OCI-LY1 (cell line): ENCODE measurements around the gene TDRD6.

ENCODE experiments used
- H2AFZ ChIP-seq: fragments of 200-600 bp; sonication (generic), shearing (Covaris generic); 2 replicates; pipeline ENCODE4 v1.6.0; 2014; ENCODE audit warnings: antibody characterized with exemption, mild to moderate bottlenecking, low read length
- H3F3A ChIP-seq: fragments of 200-600 bp; sonication (generic), shearing (Covaris generic); 2 replicates; pipeline ENCODE4 v1.6.0; 2014; ENCODE audit warnings: mild to moderate bottlenecking, antibody characterized with exemption, low read length, moderate library complexity; ENCODE audit not compliant: insufficient read depth
- H3K27ac ChIP-seq: fragments of 200-600 bp; sonication (generic); 2 replicates; pipeline ENCODE4 v1.5.1; 2014; ENCODE audit warnings: low read length, mixed run types, mild to moderate bottlenecking, low read depth; ENCODE audit not compliant: poor library complexity, severe bottlenecking
- H3K27me3 ChIP-seq: fragments of 200-600 bp; sonication (generic); 2 replicates; pipeline ENCODE4 v1.6.0; 2014; ENCODE audit warnings: antibody characterized with exemption, mild to moderate bottlenecking, low read length, moderate library complexity; ENCODE audit not compliant: insufficient read depth
- H3K36me3 ChIP-seq: fragments of 200-600 bp; sonication (generic); 2 replicates; pipeline ENCODE4 v1.6.1; 2014; ENCODE audit warnings: mild to moderate bottlenecking, antibody characterized with exemption, low read length, moderate library complexity, mixed read lengths; ENCODE audit not compliant: insufficient read depth
- H3K4me1 ChIP-seq: fragments of 200-600 bp; sonication (generic); 2 replicates; pipeline ENCODE4 v1.5.1; 2014; ENCODE audit warnings: mild to moderate bottlenecking, low read length, moderate library complexity; ENCODE audit not compliant: insufficient read depth, severe bottlenecking
- H3K4me2 ChIP-seq: fragments of 200-600 bp; sonication (generic), shearing (Covaris generic); 2 replicates; pipeline ENCODE4 v1.6.1; 2014; ENCODE audit warnings: low read length
- H3K4me3 ChIP-seq: fragments of 200-600 bp; sonication (generic); 2 replicates; pipeline ENCODE4 v1.5.1; 2014; ENCODE audit warnings: low read length, low read depth, mild to moderate bottlenecking, mixed read lengths; ENCODE audit not compliant: poor library complexity, severe bottlenecking
- H3K79me2 ChIP-seq: fragments of 200-600 bp; shearing (Covaris generic); 2 replicates; pipeline ENCODE4 v1.6.1; 2016; ENCODE audit warnings: mixed run types, low read length, mixed read lengths; ENCODE audit not compliant: insufficient read depth
- H3K9ac ChIP-seq: fragments of 200-600 bp; sonication (generic), shearing (Covaris generic); 2 replicates; pipeline ENCODE4 v1.6.1; 2014; ENCODE audit warnings: mild to moderate bottlenecking, low read length, mixed read lengths
- H3K9me2 ChIP-seq: fragments of 200-600 bp; sonication (generic), shearing (Covaris generic); 2 replicates; pipeline ENCODE4 v1.6.1; 2014; ENCODE audit warnings: low read depth, mild to moderate bottlenecking, low read length, mixed read lengths
- H3K9me3 ChIP-seq: fragments of 200-600 bp; shearing (Covaris generic); 2 replicates; pipeline ENCODE4 v1.6.1; 2014; ENCODE audit warnings: low read length, mixed read lengths
- H4K20me1 ChIP-seq: fragments of 200-600 bp; sonication (generic), shearing (Covaris generic); 2 replicates; pipeline ENCODE4 v1.6.0; 2016; ENCODE audit warnings: mild to moderate bottlenecking, low read length; ENCODE audit not compliant: insufficient read depth
- CTCF ChIP-seq: fragments of 200-600 bp; sonication (generic), shearing (Covaris generic); IDR thresholded peaks from 2 replicates; pipeline ENCODE4 v1.5.1; 2017; ENCODE audit warnings: mild to moderate bottlenecking, antibody characterized with exemption, low read length, moderate library complexity, mixed read lengths
- EZH2 ChIP-seq: fragments of 200-600 bp; sonication (generic), shearing (Covaris generic); IDR thresholded peaks from 2 replicates; pipeline ENCODE4 v1.8.0; 2017; ENCODE audit warnings: borderline replicate concordance, mixed run types, mild to moderate bottlenecking, antibody characterized with exemption, low read length, moderate library complexity, mixed read lengths

TDRD6 gene

GRCh38 chr6:46648869-46649492, 38.7 kb upstream of the TDRD6 start:
- peak overlapping the region; percentile 93 for H3K27ac ChIP-seq
- TF ChIP-seq EZH2 (no peak), CTCF (peak; percentile 26; the same call in 1 of the 2 replicates)
- peaks cover 24% of the 10 kb centered on the region for H3K4me1 ChIP-seq
- no peak overlapping the region for H2AFZ ChIP-seq
- H3F3A ChIP-seq: no peaks in the 10 kb centered on the region
- no peaks in the 10 kb centered on the region for H3K27me3 ChIP-seq
- peaks cover 51% of the 10 kb centered on the region for H3K79me2 ChIP-seq
- H3K9ac ChIP-seq: peak overlapping the region; percentile 89
- H3K4me2 ChIP-seq: peak overlapping the region; percentile 78
- H3K9me3 ChIP-seq: peaks cover 12% of the 10 kb centered on the region
- no peaks in the 10 kb centered on the region for H4K20me1 ChIP-seq
- H3K9me2 ChIP-seq: no peaks in the 10 kb centered on the region
- H3K4me3 ChIP-seq: peak overlapping the region; percentile 91
- H3K36me3 ChIP-seq: peaks cover 30% of the 10 kb centered on the region

GRCh38 chr6:46651006-46651405, 36.7 kb upstream of the TDRD6 start:
- Histone ChIP-seq H4K20me1 (no peaks in the 10 kb centered on the region), H3K9me2 (no peaks in the 10 kb centered on the region), H3K79me2 (peaks cover 68% of the 10 kb centered on the region), H3K36me3 (peaks cover 23% of the 10 kb centered on the region), H3K27ac (peak overlapping the region; percentile 93), H3F3A (no peaks in the 10 kb centered on the region), H3K4me3 (peak overlapping the region; percentile 91), H3K4me2 (peak overlapping the region; percentile 93), H3K9me3 (peaks cover 2% of the 10 kb centered on the region; the same call in 1 of the 2 replicates), H2AFZ (no peak overlapping the region), H3K27me3 (no peaks in the 10 kb centered on the region), H3K4me1 (peaks cover 38% of the 10 kb centered on the region), H3K9ac (peak overlapping the region; percentile 89)
- no peak for TF ChIP-seq EZH2
- TF ChIP-seq CTCF: no peak

GRCh38 chr6:46651816-46652215, 35.9 kb upstream of the TDRD6 start:
- TF ChIP-seq EZH2 (no peak), CTCF (no peak)
- peaks cover 39% of the 10 kb centered on the region for H3K4me1 ChIP-seq
- peak overlapping the region; percentile 89 for H3K9ac ChIP-seq
- peak overlapping the region; percentile 93 for H3K27ac ChIP-seq
- H3K36me3 ChIP-seq: peaks cover 23% of the 10 kb centered on the region
- peak overlapping the region; percentile 93 for H3K4me2 ChIP-seq
- H3K4me3 ChIP-seq: peak overlapping the region; percentile 91
- no peaks in the 10 kb centered on the region for H3K9me3 ChIP-seq
- no peaks in the 10 kb centered on the region for H3K27me3 ChIP-seq
- H4K20me1 ChIP-seq: no peaks in the 10 kb centered on the region
- no peaks in the 10 kb centered on the region for H3F3A ChIP-seq
- peaks cover 68% of the 10 kb centered on the region for H3K79me2 ChIP-seq
- H3K9me2 ChIP-seq: no peaks in the 10 kb centered on the region
- H2AFZ ChIP-seq: no peak overlapping the region
